ENCODE measurements around the gene MTHFD1. TPM values are rescaled to one million over a fixed set of nuclear protein-coding genes. Genes with fewer than 3 reads are reported as not detected.

MTHFD1 gene
- total and polyA plus RNA-seq, 7 donors, result 12.0 to 45.6 (median 22.5) TPM

- intact Hi-C loops (cut with DNase I), result loop anchor here (2.0 to 5.0 kb wide), 3 partner anchors 36 to 205 kb away; partner anchors contain the start of gene MTHFD1
- H3K4me3 ChIP-seq, result peak overlapping the region; percentile 71 to 88 (median 78)
- peaks cover 0 to 53% (median 46%) of the 10 kb centered on the region in 4 donors for H3K4me1 ChIP-seq
- H3K27ac ChIP-seq, result peak overlapping the region; percentile 99 to 100 (median 99)
- peaks cover 0 to 5% (median 0%) of the 10 kb centered on the region in 4 donors for H3K36me3 ChIP-seq
- H3K27me3 ChIP-seq, result no peaks in the 10 kb centered on the region
- DNase-seq, result no peak
- no peaks in the 10 kb centered on the region for H3K9me3 ChIP-seq
- 35 to 42% methylated on average over 6 of the region's 6 CpGs for WGBS, 2 donors
- TF ChIP-seq EP300 (IDR thresholded peaks at IDR 0.05), result no peak
- TF ChIP-seq CTCF (IDR thresholded peaks at IDR 0.05), result no peak
- no peak for TF ChIP-seq POLR2AphosphoS5 (IDR thresholded peaks at IDR 0.05)
- no peak for TF ChIP-seq POLR2A (IDR thresholded peaks at IDR 0.05)
Measured at GRCh38 chr14:64502456-64502855, 114.3 kb downstream of the MTHFD1 start.

GRCh38 chr14:64502887-64503433 is 114.8 kb downstream of the MTHFD1 start:
- Histone ChIP-seq H3K36me3 (peaks cover 0 to 1% (median 0%) of the 10 kb centered on the region in 4 donors), H3K9me3 (no peaks in the 10 kb centered on the region), H3K27me3 (no peaks in the 10 kb centered on the region), H3K4me1 (peaks cover 0 to 55% (median 51%) of the 10 kb centered on the region in 4 donors), H3K4me3 (peak overlapping the region; percentile 71 to 88 (median 78)), H3K27ac (peak overlapping the region; percentile 99 to 100 (median 99))
- peak; percentile 75 for DNase-seq
- TF ChIP-seq POLR2AphosphoS5 (IDR thresholded peaks at IDR 0.05), result no peak
- no peak for TF ChIP-seq CTCF (IDR thresholded peaks at IDR 0.05)
- TF ChIP-seq EP300 (IDR thresholded peaks at IDR 0.05), result no peak
- no peak for TF ChIP-seq POLR2A (IDR thresholded peaks at IDR 0.05)
- intact Hi-C loops (cut with DNase I), result loop anchor here (2.0 to 5.0 kb wide), 3 partner anchors 36 to 204 kb away; partner anchors contain the start of gene MTHFD1
- 1% methylated on average over 29 of the region's 29 CpGs for WGBS, 2 donors

GRCh38 chr14:64503434-64504309 is 115.5 kb downstream of the MTHFD1 start, which contains the start of gene ZBTB25:
TSS of gene ZBTB25 (minus strand) at chr14:64503838. CDS start at chr14:64490533, 13,305 bp downstream.
- DNase-seq, result peak; percentile 96
- H3K4me3 ChIP-seq, result peak within 1 kb of the TSS; percentile 71 to 88 (median 78)
- 0 to 1% methylated on average over 87 of the region's 87 CpGs for WGBS, 2 donors
- H3K36me3 ChIP-seq, result no peaks in the 10 kb centered on the region
- intact Hi-C loops (cut with DNase I), result loop anchor here (2.0 to 5.0 kb wide), 3 partner anchors 37 to 204 kb away; partner anchors contain the start of gene MTHFD1
- peaks cover 0 to 57% (median 54%) of the 10 kb centered on the region in 4 donors for H3K4me1 ChIP-seq
- H3K27ac ChIP-seq, result peak within 1 kb of the TSS; percentile 99 to 100 (median 99)
- H3K9me3 ChIP-seq, result no peaks in the 10 kb centered on the region
- TF ChIP-seq CTCF (IDR thresholded peaks at IDR 0.05) (no peak), POLR2A (IDR thresholded peaks at IDR 0.05) (peak; percentile 86 to 92), EP300 (IDR thresholded peaks at IDR 0.05) (peak in 1 of 4 donors; percentile 31), POLR2AphosphoS5 (IDR thresholded peaks at IDR 0.05) (peak; percentile 73 to 95 (median 86))
- no peaks in the 10 kb centered on the region for H3K27me3 ChIP-seq

DNA sequence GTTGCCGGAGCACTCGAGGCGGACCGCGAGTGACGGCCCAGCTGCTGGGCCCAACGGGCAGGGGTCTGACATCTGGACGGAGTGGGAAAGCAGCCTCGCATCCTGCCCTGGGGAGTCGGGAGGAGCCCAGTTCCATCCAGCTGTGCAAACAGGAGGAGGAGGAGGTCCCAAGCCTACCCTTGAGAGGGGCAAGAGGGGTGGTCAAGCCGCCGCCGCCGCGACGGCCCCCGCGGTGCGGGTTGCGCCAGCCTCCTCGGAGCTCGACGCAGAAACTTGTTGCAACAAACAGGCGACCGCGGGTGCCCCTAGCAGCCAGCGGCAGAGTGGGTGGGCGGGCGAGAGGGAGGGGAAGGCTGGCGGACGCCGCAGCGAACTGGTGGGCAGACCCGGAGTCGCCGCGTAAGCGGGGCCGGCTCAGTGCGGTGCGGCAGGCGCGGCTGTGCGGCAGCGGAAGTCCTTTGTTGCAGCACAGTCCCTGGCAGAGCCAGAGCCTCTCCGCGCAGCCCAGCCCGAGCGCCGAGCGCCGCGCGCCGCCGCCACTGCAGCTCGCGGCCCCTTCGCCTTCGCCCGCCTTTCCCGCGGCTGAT is 116.2 kb downstream of the MTHFD1 start, which contains the start of gene ZBTB1:
Gene ZBTB1, plus strand, starts transcription at position 461 of the 587 bp plus-strand sequence. CDS start 16,735 bp downstream, outside the sequence.
- H3K4me1 ChIP-seq, result peaks cover 0 to 62% (median 54%) of the 10 kb centered on the region in 4 donors
- peak; percentile 93 for DNase-seq
- no peaks in the 10 kb centered on the region for H3K9me3 ChIP-seq
- 0% methylated on average over 63 of the region's 63 CpGs for WGBS, 2 donors
- peak; percentile 47 to 55 for TF ChIP-seq POLR2A (IDR thresholded peaks at IDR 0.05)
- peak in 3 of 4 donors; percentile 79 to 91 (median 85) for TF ChIP-seq POLR2AphosphoS5 (IDR thresholded peaks at IDR 0.05)
- no peak for TF ChIP-seq CTCF (IDR thresholded peaks at IDR 0.05)
- intact Hi-C loops (cut with DNase I), result loop anchor here (5.0 kb wide), 2 partner anchors 117 to 203 kb away; partner anchors contain the start of gene MTHFD1
- peak within 1 kb of the TSS; percentile 99 to 100 (median 99) for H3K27ac ChIP-seq
- H3K36me3 ChIP-seq, result no peaks in the 10 kb centered on the region
- no peaks in the 10 kb centered on the region for H3K27me3 ChIP-seq
- H3K4me3 ChIP-seq, result peak within 1 kb of the TSS; percentile 71 to 88 (median 78)

All from sigmoid colon (tissue), 7 donors.